Measurements from ENCODE around the gene GK. TPM values are rescaled to one million over a fixed set of nuclear protein-coding genes. Genes with fewer than 3 reads are reported as not detected.
A peak's percentile ranks its signal among the peaks of the same experiment; 100 is the strongest.

GK gene
- polyA plus RNA-seq (2011; rRNA removed) (23.4 and 31.4 TPM in 2 replicates), polyA minus RNA-seq (2011; rRNA and poly(A)+ RNA removed) (28.2 and 29.2 TPM in 2 replicates)

GRCh38 chrX:30653415-30654131 is at the start of gene GK:
GK (plus strand) TSS chrX:30653423; CDS start chrX:30653538, 115 bp downstream.
- peak within 1 kb of the TSS; percentile 75 for H3K27ac ChIP-seq (ENCODE audit: low read depth, low read length)
- no peak for DNase-seq (ENCODE audit: low read depth, low spot score)
- H3K9me3 ChIP-seq (ENCODE audit: control insufficient read depth, insufficient read depth, low read length), result no peaks in the 10 kb centered on the region
- H3K4me3 ChIP-seq (ENCODE audit: low read depth, low read length), result peak within 1 kb of the TSS; percentile 79
- no peaks in the 10 kb centered on the region for H3K27me3 ChIP-seq (ENCODE audit: control insufficient read depth, insufficient read depth, low read length)
- TF ChIP-seq CTCF (IDR thresholded peaks at IDR 0.05; ENCODE audit: low read depth, low read length), result no peak
- ChIA-PET CTCF (no interaction called here), POLR2A (no interaction called here)

- no peak overlapping the region for H3K27ac ChIP-seq (ENCODE audit: low read depth, low read length)
- H3K4me3 ChIP-seq (ENCODE audit: low read depth, low read length), result no peak overlapping the region
- H3K27me3 ChIP-seq (ENCODE audit: control insufficient read depth, insufficient read depth, low read length), result no peaks in the 10 kb centered on the region
- no peak for TF ChIP-seq CTCF (IDR thresholded peaks at IDR 0.05; ENCODE audit: low read depth, low read length)
- H3K9me3 ChIP-seq (ENCODE audit: control insufficient read depth, insufficient read depth, low read length), result no peaks in the 10 kb centered on the region
- CTCF ChIA-PET, result no interaction called here
- POLR2A ChIA-PET, result no interaction called here
- DNase-seq (ENCODE audit: low read depth, low spot score), result no peak
Measured at GRCh38 chrX:30607155-30607554, 46.1 kb upstream of the GK start.

GRCh38 chrX:30610026-30610425 is 43.2 kb upstream of the GK start:
- H3K9me3 ChIP-seq (ENCODE audit: control insufficient read depth, insufficient read depth, low read length), result no peaks in the 10 kb centered on the region
- CTCF ChIA-PET, result no interaction called here
- no peak overlapping the region for H3K27ac ChIP-seq (ENCODE audit: low read depth, low read length)
- POLR2A ChIA-PET, result no interaction called here
- H3K27me3 ChIP-seq (ENCODE audit: control insufficient read depth, insufficient read depth, low read length), result no peaks in the 10 kb centered on the region
- no peak overlapping the region for H3K4me3 ChIP-seq (ENCODE audit: low read depth, low read length)
- DNase-seq (ENCODE audit: low read depth, low spot score), result no peak
- no peak for TF ChIP-seq CTCF (IDR thresholded peaks at IDR 0.05; ENCODE audit: low read depth, low read length)

GRCh38 chrX:30612250-30612655 is 41.0 kb upstream of the GK start:
- TF ChIP-seq CTCF (IDR thresholded peaks at IDR 0.05; ENCODE audit: low read depth, low read length), result no peak
- Histone ChIP-seq H3K27ac (ENCODE audit: low read depth, low read length) (no peak overlapping the region), H3K9me3 (ENCODE audit: control insufficient read depth, insufficient read depth, low read length) (no peaks in the 10 kb centered on the region), H3K27me3 (ENCODE audit: control insufficient read depth, insufficient read depth, low read length) (no peaks in the 10 kb centered on the region), H3K4me3 (ENCODE audit: low read depth, low read length) (no peak overlapping the region)
- POLR2A ChIA-PET, result no interaction called here
- DNase-seq (ENCODE audit: low read depth, low spot score), result no peak
- CTCF ChIA-PET, result no interaction called here

- no peak overlapping the region for H3K4me3 ChIP-seq (ENCODE audit: low read depth, low read length)
- H3K27me3 ChIP-seq (ENCODE audit: control insufficient read depth, insufficient read depth, low read length), result no peaks in the 10 kb centered on the region
- TF ChIP-seq CTCF (IDR thresholded peaks at IDR 0.05; ENCODE audit: low read depth, low read length), result no peak
- ChIA-PET POLR2A (no interaction called here), CTCF (no interaction called here)
- H3K27ac ChIP-seq (ENCODE audit: low read depth, low read length), result no peak overlapping the region
- H3K9me3 ChIP-seq (ENCODE audit: control insufficient read depth, insufficient read depth, low read length), result no peaks in the 10 kb centered on the region
- no peak for DNase-seq (ENCODE audit: low read depth, low spot score)
Measured at GRCh38 chrX:30613721-30614120, 39.5 kb upstream of the GK start.
